GM19023 (cell line): Measurements from ENCODE around the gene TMEM200C.

Experiments used
- ATAC-seq: cut with Tn5 transposase; IDR thresholded peaks from one replicate; pipeline ENCODE4 v1.9.1; 2021; ENCODE audit warnings: mild to moderate bottlenecking, moderate library complexity; ENCODE audit not compliant: unreplicated experiment

Gene TMEM200C

GRCh38 chr18:5895299-5895875 is at the start of gene TMEM200C:
TSS of gene TMEM200C (minus strand) at chr18:5895522. CDS start at chr18:5892063, 3,459 bp downstream.
- ATAC-seq: no peak

GRCh38 chr18:5944448-5944847 is 49.1 kb upstream of the TMEM200C start:
- ATAC-seq: no peak

GRCh38 chr18:5943514-5943913 is 48.2 kb upstream of the TMEM200C start:
- ATAC-seq: no peak

- ATAC-seq: no peak
Observed at GRCh38 chr18:5942591-5942990, 47.3 kb upstream of the TMEM200C start.

GRCh38 chr18:5941890-5942289 is 46.6 kb upstream of the TMEM200C start:
- ATAC-seq: no peak

GRCh38 chr18:5939801-5940667 is 44.7 kb upstream of the TMEM200C start:
- ATAC-seq: no peak

GRCh38 chr18:5937795-5938194 is 42.5 kb upstream of the TMEM200C start:
- ATAC-seq: no peak

GRCh38 chr18:5937121-5937520 is 41.8 kb upstream of the TMEM200C start:
- ATAC-seq: no peak

- ATAC-seq: no peak
Observed at GRCh38 chr18:5930789-5931188, 35.5 kb upstream of the TMEM200C start.

GRCh38 chr18:5918205-5918858 is 23.0 kb upstream of the TMEM200C start:
- no peak for ATAC-seq

GRCh38 chr18:5914951-5915350 is 19.6 kb upstream of the TMEM200C start:
- ATAC-seq: no peak

GRCh38 chr18:5914016-5914415 is 18.7 kb upstream of the TMEM200C start:
- no peak for ATAC-seq

- no peak for ATAC-seq
Observed at GRCh38 chr18:5912566-5912965, 17.2 kb upstream of the TMEM200C start.

- no peak for ATAC-seq
Observed at GRCh38 chr18:5909125-5909524, 13.8 kb upstream of the TMEM200C start.

- ATAC-seq: no peak
Observed at GRCh38 chr18:5903386-5903785, 8.1 kb upstream of the TMEM200C start.

- no peak for ATAC-seq
Observed at GRCh38 chr18:5900262-5900661, 4.9 kb upstream of the TMEM200C start.

- no peak for ATAC-seq
Observed at GRCh38 chr18:5899835-5900234, 4.5 kb upstream of the TMEM200C start.

- no peak for ATAC-seq
Observed at GRCh38 chr18:5895876-5896740, 786 bp upstream of the TMEM200C start.

- no peak for ATAC-seq
Observed at GRCh38 chr18:5894611-5895298, 567 bp downstream of the TMEM200C start.

GRCh38 chr18:5893956-5894610 is 1.2 kb downstream of the TMEM200C start:
- no peak for ATAC-seq
